Measurements from ENCODE around the gene HMGXB4. TPM values are rescaled to one million over a fixed set of nuclear protein-coding genes. Genes with fewer than 3 reads are reported as not detected.

Gene HMGXB4
- total and polyA plus RNA-seq, 2 of the 13 experiments (the other 11 are each of a cell fraction or from before 2014, with no cell fraction given), result 13.9 to 16.3 TPM

- TF ChIP-seq HMGXB3 (CRISPR knock-in tag; IDR thresholded peaks at IDR 0.05; ENCODE audit: borderline replicate concordance) (peak; percentile 93), ZNF414 (CRISPR knock-in tag; IDR thresholded peaks at IDR 0.05) (peak; percentile 96), NCOA2 (CRISPR knock-in tag; IDR thresholded peaks at IDR 0.05) (peak; percentile 96), SP1 (IDR thresholded peaks at IDR 0.05) (no peak), SP1 (CRISPR knock-in tag; IDR thresholded peaks at IDR 0.05) (peak; percentile 64), ZNF234 (CRISPR knock-in tag; conservative IDR thresholded peaks at IDR 0.05) (0 out of 2 replicates have a peak, but pooled peaks have one; percentile 74), FLYWCH1 (CRISPR knock-in tag; IDR thresholded peaks at IDR 0.05) (no peak), SYNCRIP (IDR thresholded peaks at IDR 0.05; ENCODE audit: insufficient read depth, low read depth, low read length) (no peak), FOXA1 (IDR thresholded peaks at IDR 0.05) (no peak), FOXA1 (CRISPR knock-in tag; IDR thresholded peaks at IDR 0.05) (peak; percentile 99), ZNF12 (CRISPR knock-in tag; IDR thresholded peaks at IDR 0.05) (peak; percentile 86), TSC22D2 (CRISPR knock-in tag; IDR thresholded peaks at IDR 0.05; ENCODE audit: borderline replicate concordance) (peak; percentile 81), GTF3A (CRISPR knock-in tag; conservative IDR thresholded peaks at IDR 0.05) (0 out of 2 replicates have a peak, but pooled peaks have one; percentile 79), TFAP4 (IDR thresholded peaks at IDR 0.05; ENCODE audit: borderline replicate concordance, low read depth) (peak; percentile 92; the same call in 1 of the 2 replicates), RBFOX2 (IDR thresholded peaks at IDR 0.05; ENCODE audit: low read depth, low read length) (no peak), FOXA3 (CRISPR knock-in tag; IDR thresholded peaks at IDR 0.05) (peak; percentile 99), SNRNP70 (IDR thresholded peaks at IDR 0.05; ENCODE audit: low read depth, low read length) (no peak), CSRNP2 (CRISPR knock-in tag; conservative IDR thresholded peaks at IDR 0.05; ENCODE audit: low read depth) (no peak), HMGA1 (CRISPR knock-in tag; conservative IDR thresholded peaks at IDR 0.05) (no peak), AHR (CRISPR knock-in tag; IDR thresholded peaks at IDR 0.05) (peak; percentile 89; the same call in 1 of the 2 replicates), PHB2 (IDR thresholded peaks at IDR 0.05; ENCODE audit: partially characterized antibody) (no peak)
- TF ChIP-seq, protein P1, sequence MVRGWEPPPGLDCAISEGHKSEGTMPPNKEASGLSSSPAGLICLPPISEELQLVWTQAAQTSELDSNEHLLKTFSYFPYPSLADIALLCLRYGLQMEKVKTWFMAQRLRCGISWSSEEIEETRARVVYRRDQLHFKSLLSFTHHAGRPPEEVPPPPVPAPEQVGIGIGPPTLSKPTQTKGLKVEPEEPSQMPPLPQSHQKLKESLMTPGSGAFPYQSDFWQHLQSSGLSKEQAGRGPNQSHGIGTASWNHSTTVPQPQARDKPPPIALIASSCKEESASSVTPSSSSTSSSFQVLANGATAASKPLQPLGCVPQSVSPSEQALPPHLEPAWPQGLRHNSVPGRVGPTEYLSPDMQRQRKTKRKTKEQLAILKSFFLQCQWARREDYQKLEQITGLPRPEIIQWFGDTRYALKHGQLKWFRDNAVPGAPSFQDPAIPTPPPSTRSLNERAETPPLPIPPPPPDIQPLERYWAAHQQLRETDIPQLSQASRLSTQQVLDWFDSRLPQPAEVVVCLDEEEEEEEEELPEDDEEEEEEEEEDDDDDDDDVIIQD (CRISPR knock-in tag; IDR thresholded peaks at IDR 0.05; ENCODE audit: low read depth), result peak; percentile 90
- TF ChIP-seq, protein P2, sequence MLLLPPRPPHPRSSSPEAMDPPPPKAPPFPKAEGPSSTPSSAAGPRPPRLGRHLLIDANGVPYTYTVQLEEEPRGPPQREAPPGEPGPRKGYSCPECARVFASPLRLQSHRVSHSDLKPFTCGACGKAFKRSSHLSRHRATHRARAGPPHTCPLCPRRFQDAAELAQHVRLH (CRISPR knock-in tag; IDR thresholded peaks at IDR 0.05; ENCODE audit: borderline replicate concordance, low read depth), result peak; percentile 96
These were observed 71.2 kb downstream of the HMGXB4 start (continued) for GRCh38 chr22:35328472-35328885.

Data from HepG2 (cell line).